HepG2 (cell line): ENCODE data around the gene KCNS1. TPM values are rescaled to one million over a fixed set of nuclear protein-coding genes. Genes with fewer than 3 reads are reported as not detected.

Experiments
- ATAC-seq: fragments of 200-7000 bp; cut with Tn5 transposase; 3 replicates; pipeline ENCODE4 v1.9.1; 2020; ENCODE audit warnings: mild to moderate bottlenecking, moderate library complexity
- BruUV-seq: library from RNA; stranded (reverse); fragments of 400-500 nt; replicated peaks from 2 replicates; lab custom pipeline; 2021; lab: Mats Ljungman, UMichigan
- CTCF ChIA-PET: fragments of 300-600 bp; formaldehyde crosslinking; extraction: SDS; loops from one replicate; lab custom pipeline; 2021; ENCODE audit warnings: low total read pairs, inconsistent platforms, low intra/inter-chr PET ratio; lab: Yijun Ruan, JAX
- POLR2A ChIA-PET: fragments of 350-600 bp; sonication (Branson Sonifier 250); formaldehyde crosslinking; loops from one replicate; lab custom pipeline; 2020; ENCODE audit warnings: antibody characterized with exemption, inconsistent platforms; lab: Yijun Ruan, JAX
- DNase-seq: peaks from one replicate; pipeline ENCODE4 v3.0.0-alpha.2; 2015; ENCODE audit warnings: low spot score
- FAIRE-seq: peaks from 3 replicates; lab custom pipeline; 2011; peaks lifted over from hg19 to GRCh38; lab: Jason Lieb, UNC
- H2AFZ ChIP-seq: one replicate; pipeline ENCODE4 v1.6.1; 2011; ENCODE audit warnings: low read length, inconsistent platforms
- H3K27ac ChIP-seq: fragments of 300-600 bp; 3 replicates; pipeline ENCODE4 v1.8.0; 2011; ENCODE audit warnings: mixed run types, mild to moderate bottlenecking, mixed read lengths, low read length, inconsistent platforms; ENCODE audit not compliant: insufficient read depth; ENCODE audit errors: extremely low read length
- H3K27me3 ChIP-seq, 2 experiments: fragments of 200-600 bp in 1 of 2; 2 replicates in 1 of 2; 3 replicates in 1 of 2; pipeline versions ENCODE4 v1.6.0 to v1.8.0; 2011; ENCODE audit warnings: low read length in 2 of 2, mild to moderate bottlenecking in 2 of 2, moderate library complexity in 2 of 2, inconsistent platforms in 1 of 2; ENCODE audit not compliant: insufficient read depth in 2 of 2, control insufficient read depth in 1 of 2
- H3K36me3 ChIP-seq, 2 experiments: fragments of 200-600 bp in 1 of 2; replicated peaks in 1 of 2; 2 replicates in 1 of 2; 3 replicates in 1 of 2; pipeline versions ENCODE4 v1.5.1 to v1.8.0; 2011; ENCODE audit warnings: low read length in 2 of 2, inconsistent platforms in 1 of 2; ENCODE audit not compliant: insufficient read depth in 2 of 2, control insufficient read depth in 1 of 2
- H3K4me1 ChIP-seq: 2 replicates; pipeline ENCODE4 v1.5.1; 2012; ENCODE audit warnings: low read length, inconsistent platforms; ENCODE audit not compliant: insufficient read depth
- H3K4me2 ChIP-seq: 2 replicates; pipeline ENCODE4 v1.6.0; 2011; ENCODE audit warnings: low read depth, low read length, inconsistent platforms
- H3K4me3 ChIP-seq, 3 experiments: fragments of 200-600 bp in 1 of 3; sonication (generic), shearing (Covaris generic) in 1 of 3; replicated peaks in 1 of 3; 2 replicates each; pipeline ENCODE4 v1.5.1; 2011 to 2016; ENCODE audit warnings: low read length in 3 of 3, inconsistent platforms in 2 of 3, low read depth in 2 of 3, mild to moderate bottlenecking in 2 of 3, control low read depth in 1 of 3, mixed read lengths in 1 of 3; ENCODE audit not compliant: insufficient read depth in 1 of 3
- H3K79me2 ChIP-seq: one replicate; pipeline ENCODE4 v1.6.1; 2011; ENCODE audit warnings: low read length, inconsistent platforms; ENCODE audit not compliant: insufficient read depth
- H3K9ac ChIP-seq: 2 replicates; pipeline ENCODE4 v1.6.0; 2011; ENCODE audit warnings: mild to moderate bottlenecking, low read depth, low read length, inconsistent platforms; ENCODE audit not compliant: insufficient read depth
- H3K9me3 ChIP-seq: 2 replicates; pipeline ENCODE4 v1.5.1; 2012; ENCODE audit warnings: mild to moderate bottlenecking, low read length
- H4K20me1 ChIP-seq: 2 replicates; pipeline ENCODE4 v1.6.0; 2011; ENCODE audit warnings: inconsistent platforms, mild to moderate bottlenecking, low read length, moderate library complexity; ENCODE audit not compliant: insufficient read depth
- JUN ChIP-seq: sonication (generic); formaldehyde crosslinking; IDR thresholded peaks from 2 replicates; pipeline ENCODE4 v1.4.0; 2020; ENCODE audit warnings: mild to moderate bottlenecking, missing genetic modification reagents
- NFAT5 ChIP-seq: sonication (generic); formaldehyde crosslinking; IDR thresholded peaks from 2 replicates; pipeline ENCODE4 v1.4.0; 2020; ENCODE audit warnings: missing genetic modification reagents
- WGBS: methylation state at CpG from one replicate; pipeline ENCODE4 v1.1.6; 2017; ENCODE audit warnings: low lambda C conversion rate; 5-methylcytosine and 5-hydroxymethylcytosine counted together
- in situ Hi-C: cut with HindIII; loops from 2 replicates; pipeline ENCODE4 v1.10.0; 2017; ENCODE audit warnings: low pct_unique_long_range_greater_than_20kb; ENCODE audit not compliant: extremely low pct_ligation_motif_present
- intact Hi-C: fragments of 100-400 bp; cut with micrococcal nuclease; formaldehyde crosslinking; loops from one replicate; pipeline ENCODE4 v1.10.0; 2022; ENCODE audit not compliant: unreplicated experiment
- polyA plus RNA-seq, 8 experiments: library from polyadenylated mRNA; depleted of rRNA in 3 of 8; stranded (reverse) in 7 of 8; unstranded in 1 of 8; fragments of >200 nt; fragmentation: Illumina TruSeq in 4 of 8; extraction: Trizol in 4 of 8; gene quantifications; 2 replicates each; pipeline versions ENCODE4 v1.2.1 to v1.2.3, GENCODE V29; 2011 to 2016; ENCODE audit warnings: low read depth in 4 of 8, missing spikeins in 1 of 8, mixed read lengths in 1 of 8; ENCODE audit not compliant: insufficient read depth in 1 of 8
- total RNA-seq, 5 experiments: library from RNA; depleted of rRNA; stranded (reverse); fragments of >200 nt; fragmentation: Illumina TruSeq; extraction: Trizol; gene quantifications; 2 replicates each; pipeline ENCODE4 v1.2.3, GENCODE V29; 2016; ENCODE audit warnings: low read depth in 1 of 5

Gene KCNS1
- total and polyA plus RNA-seq, 2 of the 13 experiments (the other 11 are each of a cell fraction or from before 2014, with no cell fraction given), result 0.03 TPM; not detected in 1

GRCh38 chr20:45115386-45115774 is 14.5 kb upstream of the KCNS1 start:
- in situ Hi-C loops (no loop called here), intact Hi-C loops (no loop called here)
- CTCF ChIA-PET, result no interaction called here
- no TSS peak for BruUV-seq
- Histone ChIP-seq H3K27ac (no peak overlapping the region), H3K9me3 (no peaks in the 10 kb centered on the region), H3K4me3 (no peak overlapping the region), H3K36me3 (no peaks in the 10 kb centered on the region), H2AFZ (no peak overlapping the region), H3K4me1 (peaks cover 7% of the 10 kb centered on the region; the same call in 1 of the 2 replicates), H3K79me2 (no peaks in the 10 kb centered on the region), H4K20me1 (no peaks in the 10 kb centered on the region), H3K27me3 (peaks cover 10 to 34% of the 10 kb centered on the region in 2 experiments; a peak in 2 of 5 replicates), H3K9ac (no peak overlapping the region), H3K4me2 (no peak overlapping the region)
- 11% methylated on average over 2 of the region's 3 CpGs for WGBS
- TF ChIP-seq NFAT5 (CRISPR knock-in tag) (0 out of 2 replicates have a peak, but pooled peaks have one; percentile 14), JUN (no peak)
- no peak for DNase-seq
- POLR2A ChIA-PET, result no interaction called here
- FAIRE-seq, result no peak
- ATAC-seq, result no peak
